Epidermal melanocyte (primary cell): Measurements from ENCODE around the gene BAIAP2L1.

ENCODE experiments used
- DNase-seq: peaks from one replicate; pipeline ENCODE4 v3.0.0; 2011; ENCODE audit warnings: low spot score; ENCODE audit not compliant: insufficient read length

BAIAP2L1 gene

DNA sequence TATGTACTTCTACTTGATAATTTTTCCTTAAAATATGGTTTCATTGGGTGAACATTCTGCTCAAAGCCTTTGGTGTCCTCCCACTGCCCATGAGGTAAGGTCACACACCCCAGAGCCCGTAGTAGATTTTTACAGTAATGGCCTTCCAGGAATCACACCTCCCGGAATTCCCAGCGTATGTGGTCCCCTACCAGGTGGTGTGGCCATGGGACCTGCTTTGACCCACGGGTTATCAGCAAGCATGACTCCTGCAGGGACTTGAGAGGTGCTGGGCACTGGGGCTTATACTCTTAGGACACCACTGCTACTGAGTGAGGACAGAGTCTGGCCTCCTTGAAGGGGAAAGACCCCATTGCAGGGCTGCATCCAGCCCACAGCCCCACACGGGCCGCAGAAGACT lies 42.2 kb downstream of the BAIAP2L1 start:
- DNase-seq, result no peak

- no peak for DNase-seq
Measured at GRCh38 chr7:98357751-98358161, 43.1 kb downstream of the BAIAP2L1 start.

GRCh38 chr7:98355250-98355538 lies 45.7 kb downstream of the BAIAP2L1 start:
- no peak for DNase-seq

- DNase-seq, result no peak
Measured at GRCh38 chr7:98354511-98355249, 46.2 kb downstream of the BAIAP2L1 start.

DNA sequence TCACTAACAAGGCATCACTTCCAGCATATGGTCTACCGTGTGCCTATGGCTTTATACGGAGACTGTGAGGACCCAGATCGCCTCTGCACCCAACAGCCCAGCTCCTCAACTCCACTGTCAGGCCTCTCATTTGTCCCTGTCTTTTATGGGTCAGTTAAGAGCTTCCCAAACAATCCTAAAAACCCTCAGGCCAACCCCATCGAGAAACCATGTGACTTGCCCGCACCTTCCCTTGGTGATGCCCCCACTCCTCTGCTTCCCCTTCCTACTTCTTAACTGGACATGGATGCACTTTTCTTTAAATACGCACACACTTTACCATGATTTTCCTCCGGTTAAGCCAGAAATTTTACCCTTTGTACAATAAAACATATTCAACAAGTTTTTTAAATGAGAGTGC lies 46.8 kb downstream of the BAIAP2L1 start:
- no peak for DNase-seq

GRCh38 chr7:98352621-98353020 lies 48.3 kb downstream of the BAIAP2L1 start:
- peak; percentile 31 for DNase-seq

- no peak for DNase-seq
Measured at GRCh38 chr7:98351136-98351535, 49.8 kb downstream of the BAIAP2L1 start.

GRCh38 chr7:98348726-98349474 lies 52.0 kb downstream of the BAIAP2L1 start:
- DNase-seq, result no peak

GRCh38 chr7:98346515-98347069 lies 54.3 kb downstream of the BAIAP2L1 start:
- no peak for DNase-seq

DNA sequence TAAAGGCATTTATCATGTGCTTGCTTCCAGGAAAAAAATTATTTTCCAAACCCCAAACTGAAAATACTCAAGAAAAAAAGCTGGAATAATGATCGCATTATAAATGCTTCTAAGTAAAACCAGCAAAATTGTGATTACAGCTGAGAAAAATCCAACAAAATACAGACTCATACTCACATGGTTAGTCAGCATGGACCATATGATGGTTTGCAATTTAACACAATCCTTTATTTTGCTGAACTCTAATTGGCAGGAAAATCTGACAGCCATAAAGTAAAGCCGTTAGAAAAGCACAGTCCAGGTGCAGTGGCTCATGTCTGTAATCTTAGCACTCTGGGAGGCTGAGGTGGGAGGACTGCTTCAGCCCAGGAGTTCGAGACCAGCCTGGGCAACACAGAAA lies 59.8 kb downstream of the BAIAP2L1 start:
- DNase-seq, result peak; percentile 29

GRCh38 chr7:98339043-98339442 lies 61.8 kb downstream of the BAIAP2L1 start:
- DNase-seq, result no peak

- DNase-seq, result no peak
Measured at GRCh38 chr7:98338441-98338840, 62.4 kb downstream of the BAIAP2L1 start.

DNA sequence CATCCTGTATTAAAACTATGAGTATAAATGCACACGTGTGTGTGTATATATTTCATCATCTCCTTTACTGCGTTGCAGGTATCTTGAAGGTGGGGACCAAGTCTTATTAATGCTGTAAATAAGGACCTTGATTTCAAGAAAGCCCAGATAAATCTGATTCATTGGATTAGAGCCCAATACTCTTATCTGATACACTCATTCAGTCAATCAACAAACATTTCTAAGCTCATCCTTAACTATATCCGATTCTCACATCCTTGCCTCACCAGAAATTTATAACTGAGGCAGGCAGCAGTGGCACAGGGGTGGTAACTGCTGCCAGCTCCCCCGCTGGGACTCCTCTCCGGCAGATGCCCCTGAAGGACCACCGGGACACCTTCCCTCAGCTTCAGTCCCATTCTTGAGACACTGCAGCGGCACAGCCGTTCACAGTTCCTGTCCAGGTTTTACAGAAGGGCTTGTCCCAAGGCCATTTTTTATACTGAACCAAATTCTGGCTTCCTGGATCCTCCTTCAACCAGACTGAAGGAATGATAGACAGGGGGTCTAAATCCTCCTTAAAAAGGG lies 65.4 kb downstream of the BAIAP2L1 start:
- no peak for DNase-seq

- no peak for DNase-seq
Measured at GRCh38 chr7:98334081-98334480, 66.8 kb downstream of the BAIAP2L1 start.

DNA sequence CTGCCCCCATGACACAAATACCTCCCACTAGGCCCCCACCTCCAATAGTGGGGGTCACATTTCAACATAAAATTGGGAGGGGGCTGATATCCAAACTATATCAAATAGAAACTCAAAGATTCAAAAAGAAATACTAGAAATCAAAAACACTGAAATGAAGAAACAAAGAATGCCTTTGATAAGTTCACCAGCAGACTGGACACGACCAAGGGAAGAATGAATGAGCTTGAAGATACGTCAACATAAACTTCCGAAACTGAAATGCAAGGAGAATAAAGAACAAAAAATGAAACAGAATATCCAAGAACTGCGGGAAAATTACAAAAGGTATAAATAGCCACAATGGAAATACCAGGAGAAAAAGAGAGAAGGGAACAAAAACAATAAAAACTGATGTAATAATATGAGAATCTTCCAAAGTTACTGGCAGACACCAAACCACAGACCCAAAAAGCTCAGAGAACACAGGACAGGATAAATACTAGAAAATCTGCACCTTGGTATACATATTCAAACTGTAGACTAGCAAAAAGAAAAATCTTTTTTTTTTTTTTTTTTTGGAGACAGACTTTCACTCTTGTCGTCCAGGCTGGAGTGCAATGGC lies 69.9 kb downstream of the BAIAP2L1 start:
- DNase-seq, result peak; percentile 42

DNA sequence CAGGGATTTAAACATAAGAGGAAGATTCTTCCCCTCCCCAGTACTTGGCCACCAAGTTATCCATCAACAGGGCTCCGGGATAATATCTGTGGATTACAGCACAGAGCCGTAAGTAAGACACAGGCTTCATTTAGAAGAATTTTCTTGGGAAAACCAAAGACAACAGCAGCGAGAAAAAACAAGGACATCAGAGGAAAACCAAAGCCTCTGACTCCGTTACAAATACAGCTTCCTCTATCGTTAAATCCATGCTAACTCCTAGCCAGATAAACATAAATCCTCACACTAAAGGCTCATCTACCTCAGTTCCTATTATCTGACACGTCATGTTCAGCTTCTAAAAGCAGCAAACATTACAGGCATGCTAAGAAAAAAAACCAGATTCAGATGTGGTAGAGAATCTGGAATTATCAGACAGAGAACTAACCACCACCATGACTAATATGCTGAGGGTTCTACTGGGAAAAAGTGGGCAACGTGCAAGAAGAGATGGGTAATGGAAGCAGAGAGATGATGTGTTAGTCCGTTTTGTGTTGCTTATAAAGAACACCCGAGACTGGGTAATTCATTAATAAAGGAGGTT lies 71.0 kb downstream of the BAIAP2L1 start:
- DNase-seq, result no peak

DNA sequence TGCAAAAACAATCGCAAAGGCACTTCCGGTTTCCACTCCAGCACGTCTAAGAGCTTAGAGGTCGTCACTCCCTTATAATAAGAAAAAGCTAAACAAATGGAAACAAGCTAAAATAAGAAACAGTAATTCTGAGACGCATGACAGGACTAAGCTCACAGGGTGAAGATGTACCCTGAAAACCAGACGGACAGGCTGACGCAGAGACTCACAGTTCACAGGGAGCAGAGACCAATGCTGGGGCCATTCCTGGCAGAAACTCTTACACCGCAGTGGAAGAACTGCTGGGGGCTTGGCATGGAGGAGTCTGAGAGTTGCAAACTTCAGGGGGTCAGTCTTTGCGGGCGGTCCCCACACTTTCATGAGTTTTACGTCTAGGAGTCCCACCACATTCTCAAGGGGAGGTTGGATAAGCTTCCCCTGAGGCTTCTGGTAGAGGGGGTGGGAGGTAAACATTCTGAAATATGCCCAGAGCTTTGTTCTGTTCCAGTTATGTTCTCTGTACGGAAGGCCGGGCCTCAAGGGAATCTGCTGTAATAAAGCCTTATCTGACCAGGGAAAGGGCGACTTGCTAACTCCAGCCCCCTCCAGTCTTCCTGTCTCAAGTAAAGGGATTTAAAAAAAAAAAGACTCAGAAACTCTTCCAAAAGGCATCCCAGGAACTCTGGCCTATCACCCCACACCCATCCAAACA lies 71.6 kb downstream of the BAIAP2L1 start:
- no peak for DNase-seq

DNA sequence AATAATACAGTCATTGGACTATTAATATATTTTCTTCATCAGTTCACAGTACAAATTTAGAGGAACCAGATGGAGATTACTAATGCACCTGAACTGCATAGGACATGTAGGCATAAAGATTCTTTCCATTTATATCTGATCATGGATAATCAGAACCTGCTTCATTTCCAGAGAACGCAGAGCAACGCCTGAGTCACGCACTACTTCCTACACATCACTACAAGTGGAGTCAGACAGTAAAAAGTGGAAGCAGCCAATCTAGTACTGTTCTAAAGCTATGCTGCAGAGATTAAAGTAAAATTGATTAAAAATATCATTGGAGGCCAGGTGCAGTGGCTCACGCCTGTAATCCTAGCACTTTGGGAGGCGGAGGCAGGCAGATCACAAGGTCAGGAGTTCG lies 76.1 kb downstream of the BAIAP2L1 start:
- no peak for DNase-seq

GRCh38 chr7:98323597-98324322 lies 77.1 kb downstream of the BAIAP2L1 start:
- no peak for DNase-seq
